Myocyte (in vitro differentiated cells): ENCODE data around the gene SLC31A1. TPM values are rescaled to one million over a fixed set of nuclear protein-coding genes. Genes with fewer than 3 reads are reported as not detected.

ENCODE experiments used
- DNase-seq: peaks from one replicate; pipeline ENCODE4 v3.0.0-alpha.2; 2012; ENCODE audit warnings: low read depth
- polyA plus RNA-seq: library from polyadenylated mRNA; unstranded; fragments of >200 nt; gene quantifications from one replicate; pipeline ENCODE4 v1.2.1, GENCODE V29; 2012; ENCODE audit warnings: missing spikeins
- total RNA-seq: library from RNA; depleted of rRNA; stranded (reverse); fragments of >200 nt; gene quantifications from 2 replicates; pipeline ENCODE4 v1.2.3, GENCODE V29; 2014

Gene SLC31A1
- total RNA-seq, result 12.0 and 13.6 TPM in 2 replicates
- 27.5 TPM for polyA plus RNA-seq

DNA sequence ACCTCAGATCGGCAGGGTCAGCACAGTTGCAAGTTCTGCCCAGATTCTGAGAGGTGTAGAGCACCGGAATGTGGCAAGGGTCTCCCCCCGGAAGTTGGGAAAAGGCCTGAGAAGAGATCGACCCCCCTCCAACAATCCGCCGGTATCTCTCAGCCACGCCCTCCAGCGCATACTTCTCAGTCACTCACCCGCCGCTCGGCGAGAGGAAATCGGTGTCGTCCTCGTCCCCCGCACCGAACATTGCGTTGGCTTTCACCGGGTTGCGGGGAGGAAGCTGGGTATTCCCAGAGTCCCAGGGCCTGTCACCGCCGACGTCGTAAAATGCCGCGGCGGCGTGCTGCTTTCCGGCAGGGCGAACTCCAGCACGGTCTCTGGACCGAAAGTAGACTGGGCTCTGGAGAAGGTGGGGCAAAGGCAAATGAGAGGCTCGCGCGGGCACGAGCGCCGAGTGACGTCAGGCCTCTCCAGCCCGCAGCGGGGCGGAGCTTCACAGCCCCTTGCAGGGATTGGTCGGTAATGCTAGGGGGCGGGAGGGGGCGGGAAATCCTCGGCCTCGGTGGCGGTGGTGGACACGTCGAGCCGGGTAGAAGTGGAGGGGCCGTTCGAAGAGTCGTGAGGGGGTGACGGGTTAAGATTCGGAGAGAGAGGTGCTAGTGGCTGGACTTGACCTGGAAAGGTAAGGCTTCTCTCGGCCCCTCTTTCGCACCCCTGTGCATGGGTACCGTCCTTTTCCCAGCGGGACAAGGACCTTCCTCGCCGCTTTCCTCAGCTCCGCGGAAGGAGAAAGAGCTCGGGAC, at the start of gene SLC31A1, which contains the start of gene FKBP15:
TSS of gene SLC31A1 (plus strand) at position 542 of the 797 bp plus-strand sequence. CDS start 34,605 bp downstream, outside the sequence.
TSS of gene FKBP15 (minus strand) at position 275 of the 797 bp plus-strand sequence. CDS start at position 241, 34 bp downstream.
- peak; percentile 98 for DNase-seq

DNA sequence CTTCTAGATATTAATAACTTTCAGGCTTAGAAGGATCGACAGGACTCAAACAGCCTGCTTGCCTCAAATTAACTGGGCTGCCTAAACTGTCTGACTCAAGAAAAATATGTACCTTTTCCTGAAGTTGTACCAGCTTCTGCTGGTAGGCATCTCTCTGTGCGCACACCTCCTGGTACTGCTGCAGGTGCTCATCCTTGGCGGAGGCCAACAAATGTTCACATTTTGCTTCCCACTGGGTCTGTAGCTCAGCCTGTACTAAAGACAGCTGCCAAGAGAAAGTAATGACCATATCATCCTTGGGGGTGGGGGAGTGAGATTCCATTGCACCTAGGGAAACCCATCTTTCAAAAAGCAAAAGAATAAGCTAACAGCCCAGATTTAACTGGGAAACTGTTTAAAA, 48.0 kb upstream of the SLC31A1 start:
- DNase-seq, result no peak

DNA sequence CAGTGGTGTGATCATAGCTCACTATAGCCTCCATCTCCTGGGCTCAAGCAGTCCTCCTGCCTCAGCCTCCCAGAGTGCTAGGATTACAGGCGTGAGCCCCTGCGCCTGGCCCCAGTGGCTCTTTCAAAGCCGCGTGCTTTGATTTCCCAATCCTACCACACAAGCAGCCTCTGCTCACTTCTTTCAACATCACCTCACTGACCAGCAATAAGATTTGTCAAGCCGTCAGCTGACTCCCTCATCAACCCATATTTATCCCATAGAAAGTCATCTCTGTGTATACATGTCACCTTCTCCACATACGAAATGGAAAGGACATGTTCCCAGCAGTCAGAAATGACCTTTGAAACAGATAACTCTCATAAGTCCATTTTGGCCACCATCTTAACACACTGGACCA, 44.5 kb upstream of the SLC31A1 start:
- DNase-seq, result no peak

DNA sequence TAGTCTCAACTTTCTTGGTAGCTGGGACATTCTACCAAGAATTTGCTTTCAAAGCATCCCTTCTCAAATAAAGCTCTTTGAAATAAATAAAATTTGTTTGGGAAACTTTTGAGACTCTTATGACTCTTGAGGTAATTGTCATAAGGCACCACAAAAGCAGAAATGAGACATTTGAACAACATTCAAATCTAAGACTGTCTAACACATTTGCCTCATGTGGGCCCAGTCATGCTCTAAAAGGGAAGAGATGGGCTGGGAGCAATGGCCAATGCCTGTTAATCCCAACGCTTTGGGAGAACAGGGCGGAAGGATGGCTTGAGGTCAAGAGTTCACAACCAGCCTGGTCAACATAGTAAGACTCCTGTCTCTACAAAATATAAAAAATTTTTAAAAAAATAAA, 44.1 kb upstream of the SLC31A1 start:
- DNase-seq, result no peak

DNA sequence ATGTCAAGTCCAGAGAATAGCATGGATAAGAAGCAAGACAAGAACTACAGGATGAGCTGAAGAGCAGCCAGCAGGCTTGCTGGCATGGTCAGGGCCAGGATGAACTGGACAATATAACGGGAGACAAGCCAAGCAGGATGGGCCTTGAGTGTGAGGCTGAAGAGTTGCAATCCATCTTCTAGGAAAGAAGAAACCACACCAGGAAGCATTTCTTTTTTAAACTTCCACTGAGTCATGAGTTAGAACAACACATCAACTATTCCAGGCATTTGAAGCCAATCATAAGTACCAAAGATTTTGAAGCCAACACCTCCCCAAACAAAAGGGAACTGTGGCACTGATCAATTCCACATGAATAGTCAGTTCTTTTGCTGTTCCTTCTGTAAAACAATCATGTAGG, 43.3 kb upstream of the SLC31A1 start:
- peak; percentile 24 for DNase-seq

DNA sequence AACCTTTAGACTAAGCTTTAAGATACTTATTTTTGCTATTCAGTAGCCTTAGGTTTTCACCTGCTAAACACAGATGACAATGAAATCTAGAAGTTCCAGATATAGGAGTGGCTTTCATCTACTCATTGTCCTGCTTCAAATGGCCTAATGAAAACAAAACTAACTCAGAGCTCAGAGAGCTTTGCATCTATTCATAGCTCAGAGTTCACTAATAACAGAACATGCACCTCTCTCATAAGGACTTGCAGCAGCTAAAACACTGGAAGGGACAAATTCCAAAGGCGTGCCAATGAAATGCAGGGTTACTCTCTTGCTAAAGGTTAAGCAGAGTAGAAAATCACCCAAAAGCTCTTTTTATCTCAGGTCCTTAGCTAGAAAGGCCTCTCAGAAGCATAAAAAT, 41.5 kb upstream of the SLC31A1 start:
- DNase-seq, result no peak

DNA sequence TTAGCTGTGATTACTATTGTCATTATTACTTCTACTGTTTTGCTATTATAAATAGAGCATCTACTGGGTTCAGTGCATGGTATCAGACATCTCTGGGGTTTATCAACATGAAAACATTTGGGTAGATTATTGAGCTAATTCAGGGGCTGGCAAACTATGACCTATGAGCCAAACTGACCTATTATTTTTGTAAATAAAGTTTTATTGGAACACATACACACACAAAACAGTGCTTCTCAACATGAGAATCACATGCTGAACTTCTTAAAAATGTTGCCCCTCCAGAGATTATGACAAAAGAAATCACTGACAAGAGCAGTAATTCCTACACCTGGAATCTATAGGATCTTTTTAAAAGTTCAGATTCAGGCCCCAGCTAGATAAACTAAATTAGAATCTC, 40.2 kb upstream of the SLC31A1 start:
- no peak for DNase-seq

DNA sequence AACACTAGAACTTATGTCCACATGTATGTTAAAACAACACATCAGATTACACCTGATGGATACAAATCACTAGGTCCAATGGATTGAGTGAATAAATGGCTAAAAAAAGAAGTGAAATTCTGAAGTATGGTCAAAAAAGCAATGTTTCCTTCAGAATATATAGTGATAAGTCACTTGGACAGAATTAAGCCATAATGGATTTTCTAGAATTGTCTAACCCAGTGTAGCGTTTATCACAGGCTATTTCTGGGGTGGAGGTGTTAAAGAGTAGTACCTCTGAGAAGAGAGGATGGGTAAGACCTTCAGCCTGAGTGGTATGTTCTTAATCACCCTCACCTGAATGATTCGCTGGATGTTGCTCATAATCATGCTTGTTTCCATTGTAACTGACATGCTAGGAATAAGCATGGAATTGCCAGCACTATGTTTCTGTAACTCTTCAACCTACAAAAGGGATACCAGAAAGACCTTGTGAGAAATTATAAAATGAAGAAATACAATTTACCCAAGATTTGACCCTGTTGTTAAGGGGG, 37.3 kb upstream of the SLC31A1 start:
- DNase-seq, result no peak

DNA sequence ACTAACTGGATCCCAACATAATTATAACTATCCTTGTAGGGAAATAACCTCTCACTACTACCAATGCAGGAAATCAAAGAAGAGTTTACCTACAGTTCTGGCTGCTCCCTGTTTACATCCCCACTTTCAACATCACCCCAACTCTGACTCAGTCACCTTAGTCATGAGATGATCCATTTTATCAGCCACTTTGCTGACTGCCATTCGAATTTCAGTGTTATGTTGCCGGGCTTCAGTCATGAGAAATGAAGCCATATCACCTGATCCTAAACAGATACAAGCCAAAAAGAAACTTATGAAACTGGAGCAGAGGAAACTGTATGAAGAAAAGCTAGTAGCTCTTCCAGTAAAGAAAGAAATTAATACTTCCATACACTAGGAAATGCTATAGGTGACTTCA, 36.8 kb upstream of the SLC31A1 start:
- DNase-seq, result no peak

DNA sequence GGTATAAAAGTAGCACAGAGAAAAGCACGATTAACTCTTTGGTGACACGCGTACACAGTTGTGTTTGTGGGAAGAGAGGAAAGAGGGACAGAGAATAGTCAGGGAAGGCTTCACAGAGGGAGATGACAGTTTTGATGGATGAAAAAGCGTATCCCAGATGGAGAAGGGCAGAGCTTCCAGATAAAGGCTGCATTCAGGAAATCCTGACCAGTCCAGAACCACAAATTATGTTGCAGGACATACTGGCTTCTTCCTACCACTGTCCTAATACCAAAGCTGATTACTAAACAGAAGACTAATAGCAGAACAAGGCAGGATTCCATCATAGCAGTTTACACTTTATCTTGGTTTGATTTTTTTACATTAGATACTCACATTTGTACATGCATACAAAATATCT, 36.1 kb upstream of the SLC31A1 start:
- DNase-seq, result no peak

DNA sequence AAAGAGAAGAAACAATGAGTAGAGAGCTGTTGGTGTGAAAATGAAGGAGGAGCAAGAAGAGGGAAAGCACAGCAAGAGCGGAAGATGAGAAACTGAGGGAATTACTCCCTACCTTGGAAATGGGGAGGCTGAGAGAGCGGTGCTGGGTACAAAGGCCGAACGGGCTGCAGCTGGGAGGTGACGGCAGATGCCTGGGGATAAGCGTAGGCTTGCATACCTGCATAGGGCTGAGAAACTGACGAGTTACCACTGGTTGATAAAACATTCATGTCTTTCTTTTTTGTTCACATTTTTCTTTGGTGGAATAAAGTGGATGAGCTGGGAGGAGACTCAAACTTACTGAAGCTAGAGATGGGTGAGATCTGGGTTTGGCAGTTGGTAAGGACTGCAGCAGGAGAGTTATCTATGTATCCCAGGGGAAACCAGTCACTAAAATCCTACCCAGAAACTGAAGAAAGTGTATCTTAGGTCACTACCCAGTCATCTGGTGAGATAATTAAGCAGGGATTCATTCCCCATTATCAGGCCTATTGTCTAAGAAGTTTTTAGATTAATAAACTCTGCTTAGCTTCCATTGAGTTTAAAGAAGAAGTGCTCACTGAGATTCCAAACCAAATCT, 35.1 kb upstream of the SLC31A1 start:
- DNase-seq, result no peak

DNA sequence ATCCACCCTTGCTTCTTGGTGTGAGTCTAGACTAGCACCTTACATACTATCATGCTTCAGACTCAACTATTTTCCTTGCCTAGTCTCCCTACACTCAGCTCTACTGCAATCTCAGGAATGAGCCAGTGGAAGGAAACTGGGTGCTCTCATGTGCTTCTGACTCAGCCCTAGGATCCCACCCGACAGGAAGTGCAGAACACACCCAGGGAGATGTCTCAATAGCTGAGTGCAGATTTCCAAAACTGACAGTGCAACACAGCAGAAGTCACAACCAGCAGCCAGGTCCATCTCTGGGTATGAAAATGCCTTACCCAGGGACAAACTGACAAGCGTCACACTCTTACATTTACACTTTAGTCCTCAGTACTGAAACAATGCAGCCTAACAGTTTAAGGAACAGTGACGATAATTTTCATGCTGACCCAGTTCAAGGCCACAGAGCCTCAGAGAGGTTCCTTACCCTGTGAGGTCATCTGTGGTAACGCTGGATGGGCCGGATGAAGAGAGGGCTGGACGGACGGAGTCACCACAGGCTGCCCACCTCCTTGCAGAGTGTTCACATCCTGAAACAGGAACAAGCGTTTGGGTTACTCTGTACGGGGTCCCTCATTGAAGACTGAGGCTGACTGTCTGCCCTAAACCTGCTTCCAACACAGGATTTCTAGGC, 33.3 kb upstream of the SLC31A1 start:
- peak; percentile 78 for DNase-seq

DNA sequence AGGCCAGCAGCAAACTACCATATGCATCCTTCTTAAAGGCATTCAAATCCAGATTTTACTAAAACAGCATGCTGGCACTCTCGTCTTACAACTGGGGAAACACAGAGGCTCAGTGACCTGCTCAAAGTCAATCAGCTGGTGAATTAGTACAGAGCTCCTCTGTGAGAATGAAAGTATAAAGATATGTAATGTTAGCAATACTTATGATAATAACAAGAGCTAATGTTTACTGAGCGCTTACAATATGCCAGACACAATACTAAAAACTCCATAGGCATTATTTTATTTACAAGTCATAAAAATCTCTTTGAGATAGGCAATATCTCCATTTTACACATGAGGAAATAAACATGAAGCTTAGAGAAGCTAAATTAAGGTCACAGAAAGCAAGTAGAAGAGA, 28.9 kb upstream of the SLC31A1 start:
- DNase-seq, result no peak

DNA sequence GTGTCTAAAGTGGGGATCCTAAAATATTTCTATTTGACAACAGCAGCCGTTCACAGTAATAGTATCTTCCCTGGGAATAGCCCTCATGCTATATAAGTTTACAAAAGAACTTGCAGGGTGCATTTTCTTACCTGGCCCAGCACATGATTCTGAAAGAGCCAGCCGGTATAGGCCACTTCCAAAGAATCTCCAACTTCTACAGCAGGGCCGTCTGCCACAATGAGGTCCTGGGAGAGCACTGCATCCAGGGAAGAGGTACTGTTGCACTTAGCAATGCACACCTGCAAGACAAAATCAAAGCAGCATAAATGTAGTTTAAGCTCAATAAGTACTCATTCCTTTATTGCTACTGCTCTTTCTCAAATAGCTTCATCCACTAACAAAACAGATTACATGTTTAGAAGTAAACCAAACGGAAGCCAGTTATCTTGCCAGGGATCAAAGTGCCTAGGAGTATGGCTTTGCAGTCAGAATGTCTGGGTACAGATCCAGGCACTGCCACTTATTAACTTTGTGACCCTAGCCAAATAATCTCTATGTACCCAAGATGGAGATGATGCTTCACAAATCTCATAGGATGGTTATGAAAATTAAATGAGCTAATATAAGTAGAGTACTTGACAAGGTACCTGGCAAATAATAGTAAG, 21.5 kb upstream of the SLC31A1 start:
- DNase-seq, result no peak

DNA sequence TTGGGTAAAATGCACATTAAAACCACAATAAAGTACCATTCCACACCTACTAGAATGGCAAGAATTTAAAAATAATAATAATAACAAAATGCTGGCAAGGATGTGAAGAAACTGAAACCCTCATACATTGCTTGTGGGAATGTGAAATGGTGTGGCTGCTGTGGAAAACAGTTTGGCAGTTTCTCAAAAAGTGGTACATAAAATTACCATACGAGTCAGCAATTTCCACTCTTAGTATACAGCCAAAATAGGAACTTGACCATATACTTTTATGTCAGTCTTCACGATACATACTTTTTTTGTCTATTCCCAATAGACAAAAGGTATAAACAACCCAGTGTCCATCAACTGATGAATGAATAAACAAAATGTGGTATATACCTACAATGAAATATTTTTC, 15.9 kb upstream of the SLC31A1 start:
- no peak for DNase-seq

DNA sequence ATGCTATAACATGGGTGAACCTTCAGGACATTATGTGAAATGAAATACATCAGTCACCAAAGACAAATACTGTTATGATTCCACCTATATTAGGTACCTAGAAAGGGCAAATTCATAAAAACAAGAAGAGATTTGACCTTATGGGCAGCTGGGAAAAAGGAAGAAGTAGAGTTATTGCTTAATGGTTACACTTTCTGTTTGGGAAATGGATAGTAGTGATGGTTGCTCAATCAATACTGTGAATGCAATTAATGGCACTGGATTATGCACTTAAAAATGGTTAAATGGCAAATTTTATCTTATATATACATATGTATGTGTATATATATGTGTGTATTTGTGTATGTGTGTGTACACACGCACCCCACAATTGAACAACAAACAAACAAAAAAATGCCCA, 15.5 kb upstream of the SLC31A1 start:
- DNase-seq, result no peak

DNA sequence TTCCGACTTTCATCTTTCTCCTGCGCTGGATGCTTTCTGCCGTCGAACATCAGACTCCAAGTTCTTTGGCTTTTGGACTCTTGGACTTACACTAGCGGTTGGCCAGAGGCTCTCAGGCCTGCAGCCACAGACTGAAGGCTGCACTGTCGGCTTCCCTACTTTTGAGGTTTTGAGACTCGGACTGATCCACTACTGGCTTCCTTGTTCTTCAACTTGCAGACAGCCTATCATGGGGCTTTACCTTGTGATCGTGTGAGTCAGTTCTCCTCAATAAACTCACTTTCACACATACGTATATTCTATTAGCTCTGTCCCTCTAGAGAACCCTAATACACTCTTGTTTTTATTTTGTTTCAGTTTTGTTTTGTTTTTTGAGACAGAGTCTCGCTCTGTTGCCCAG, 10.5 kb upstream of the SLC31A1 start:
- DNase-seq, result no peak

DNA sequence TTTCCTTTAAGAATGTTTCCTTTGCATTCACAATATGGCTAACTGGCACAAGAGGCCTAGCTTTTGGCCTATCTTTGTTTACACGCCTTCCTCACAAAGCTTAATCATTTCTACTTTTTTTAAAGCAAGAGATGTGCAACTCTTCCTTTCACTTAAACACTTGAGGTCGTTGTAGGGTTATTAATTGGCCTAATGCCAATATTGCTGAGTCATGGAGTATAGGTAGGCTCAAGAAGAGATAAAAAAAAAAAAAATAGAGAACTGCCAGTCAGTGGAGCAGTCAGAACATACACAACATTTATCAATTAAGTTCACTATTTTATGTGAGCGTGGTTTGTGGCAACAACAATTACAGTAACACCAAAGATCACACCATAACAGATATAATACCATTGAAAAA, 6.2 kb upstream of the SLC31A1 start:
- no peak for DNase-seq

DNA sequence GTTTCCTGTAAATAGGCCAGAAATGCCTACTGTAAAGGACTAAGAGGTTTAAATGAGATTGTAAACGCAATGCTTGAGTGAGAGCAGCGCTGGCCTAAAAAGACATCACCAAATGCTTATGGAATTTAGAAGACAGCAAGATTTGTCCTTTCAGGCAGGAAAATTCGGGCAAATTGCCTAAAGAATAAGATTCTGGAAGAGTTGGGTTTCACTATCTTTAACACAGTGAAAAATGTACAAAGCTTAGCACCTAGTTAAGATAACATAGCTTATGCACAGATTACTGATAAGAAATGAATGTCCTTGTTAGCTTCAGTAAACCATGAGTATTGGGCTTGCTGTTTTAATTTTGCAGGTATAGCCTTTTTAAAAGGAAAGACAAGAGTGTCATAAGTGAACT, 4.9 kb upstream of the SLC31A1 start:
- DNase-seq, result no peak

DNA sequence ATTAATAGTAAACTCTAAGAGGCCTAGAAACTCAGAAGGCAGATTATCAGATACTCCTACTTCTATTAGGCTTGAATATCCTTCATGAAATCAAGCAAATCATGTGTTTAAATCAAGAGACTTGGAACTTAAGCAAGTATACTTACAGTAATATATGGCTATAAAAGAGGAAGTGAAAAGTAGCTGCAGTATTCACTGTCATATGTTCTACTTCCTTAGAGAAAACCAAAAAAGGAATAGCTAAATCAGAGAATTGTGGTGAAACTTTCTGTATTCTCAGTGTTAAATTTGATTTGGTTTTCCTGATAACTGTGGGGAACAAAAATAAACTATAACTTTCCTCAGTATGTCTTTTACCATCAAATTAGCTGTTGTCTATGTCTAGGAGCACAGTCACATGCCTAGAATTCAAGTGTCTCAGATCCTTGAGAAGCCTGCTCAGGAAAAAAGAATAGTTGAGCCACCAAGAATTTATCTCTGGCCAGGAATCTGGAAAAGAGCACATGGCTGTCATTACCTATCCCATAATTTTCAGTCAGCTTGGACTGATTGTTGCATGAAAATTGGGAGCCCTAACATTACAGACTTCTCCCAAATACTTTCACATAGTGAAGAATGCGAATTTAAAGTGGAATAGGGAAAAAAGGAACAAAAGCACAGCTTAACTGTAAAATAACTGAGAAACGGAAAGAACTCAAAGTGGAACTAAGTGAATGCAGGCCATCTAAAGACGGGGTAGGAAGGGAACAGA, 2.0 kb upstream of the SLC31A1 start:
- DNase-seq, result no peak

DNA sequence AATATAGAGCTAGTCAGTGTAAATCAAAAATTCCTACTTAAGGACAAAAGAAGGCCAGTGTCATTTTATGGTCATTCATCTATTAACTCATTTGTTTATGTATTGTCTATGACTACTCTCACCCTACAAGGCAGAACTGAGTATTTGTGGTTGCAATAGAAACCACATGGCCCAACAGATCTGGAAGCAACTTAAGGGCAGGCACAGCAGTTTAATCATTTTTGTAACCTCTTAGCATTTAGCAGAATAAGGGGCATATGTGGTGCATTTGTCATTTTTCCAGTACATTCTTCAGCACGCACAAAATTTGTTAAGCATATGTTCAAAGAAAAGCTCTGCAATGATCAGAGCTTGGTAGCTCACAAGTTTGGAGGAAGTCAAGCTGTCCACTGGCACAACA, 1.4 kb upstream of the SLC31A1 start:
- peak; percentile 19 for DNase-seq
